Subcutaneous preadipocyte (primary cell): ENCODE results near the gene SOX11. TPM values are rescaled to one million over a fixed set of nuclear protein-coding genes. Genes with fewer than 3 reads are reported as not detected.

Experiments used
- total RNA-seq: library from RNA; depleted of rRNA; stranded (reverse); fragments of >200 nt; gene quantifications from 2 replicates; pipeline ENCODE4 v1.2.3, GENCODE V29; 2012

SOX11 gene
- total RNA-seq: not detected in 2 replicates

GRCh38 chr2:5691985-5692529 lies at the start of gene SOX11:
Gene SOX11 (plus strand): TSS chr2:5692384. CDS start chr2:5692722, 338 bp downstream.

